Fibroblast of skin of abdomen (primary cell): ENCODE measurements around the gene TGFBI.
A peak's percentile ranks its signal among the peaks of the same experiment; 100 is the strongest.

Source experiments
- DNase-seq: peaks from one replicate; pipeline ENCODE4 v3.0.0-alpha.2; 2013

TGFBI gene

GRCh38 chr5:136048966-136049365 is 20.2 kb downstream of the TGFBI start:
- DNase-seq: no peak

DNA sequence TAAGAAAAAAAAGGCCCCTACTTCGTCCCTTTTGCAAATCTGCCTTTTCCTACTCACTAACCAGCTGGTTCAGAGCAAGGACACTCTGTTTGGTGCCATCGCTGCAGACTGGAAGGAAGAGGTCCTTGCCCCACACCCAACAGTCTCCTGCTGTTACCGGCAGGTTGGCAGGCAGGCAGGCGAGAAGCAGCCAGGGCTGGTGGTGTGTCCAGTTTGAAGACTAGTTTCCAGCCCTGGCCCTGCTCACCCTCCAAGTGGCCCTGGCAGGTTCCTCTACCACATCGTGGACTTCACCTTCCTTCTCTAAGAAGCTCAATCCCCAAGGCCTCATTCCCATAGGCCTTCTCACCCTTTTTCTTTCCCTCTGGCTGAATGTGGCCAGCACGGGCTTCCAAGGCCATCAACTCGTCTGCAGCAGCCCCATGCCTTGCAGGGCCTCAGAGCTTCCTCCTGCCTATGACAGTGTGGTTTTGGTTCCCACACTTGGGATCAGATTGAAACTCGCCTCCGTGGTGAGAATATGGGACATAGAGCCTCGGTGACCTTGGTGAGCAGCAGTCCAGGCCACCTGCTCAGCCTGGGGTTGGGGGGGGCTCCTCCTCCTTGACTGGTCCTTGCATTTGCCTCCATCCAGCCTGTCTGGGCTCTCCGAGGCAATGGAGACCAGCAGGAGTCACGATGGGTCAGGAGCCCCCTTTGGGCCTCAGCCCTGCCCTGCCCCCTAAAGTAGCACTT is 22.9 kb downstream of the TGFBI start:
- peak; percentile 28 for DNase-seq

GRCh38 chr5:136052692-136053335 is 24.0 kb downstream of the TGFBI start:
- peak; percentile 38 for DNase-seq

GRCh38 chr5:136053336-136054141 is 24.8 kb downstream of the TGFBI start:
- DNase-seq: peak; percentile 95

- DNase-seq: peak; percentile 74
These were observed 25.6 kb downstream of the TGFBI start for GRCh38 chr5:136054142-136055019.

DNA sequence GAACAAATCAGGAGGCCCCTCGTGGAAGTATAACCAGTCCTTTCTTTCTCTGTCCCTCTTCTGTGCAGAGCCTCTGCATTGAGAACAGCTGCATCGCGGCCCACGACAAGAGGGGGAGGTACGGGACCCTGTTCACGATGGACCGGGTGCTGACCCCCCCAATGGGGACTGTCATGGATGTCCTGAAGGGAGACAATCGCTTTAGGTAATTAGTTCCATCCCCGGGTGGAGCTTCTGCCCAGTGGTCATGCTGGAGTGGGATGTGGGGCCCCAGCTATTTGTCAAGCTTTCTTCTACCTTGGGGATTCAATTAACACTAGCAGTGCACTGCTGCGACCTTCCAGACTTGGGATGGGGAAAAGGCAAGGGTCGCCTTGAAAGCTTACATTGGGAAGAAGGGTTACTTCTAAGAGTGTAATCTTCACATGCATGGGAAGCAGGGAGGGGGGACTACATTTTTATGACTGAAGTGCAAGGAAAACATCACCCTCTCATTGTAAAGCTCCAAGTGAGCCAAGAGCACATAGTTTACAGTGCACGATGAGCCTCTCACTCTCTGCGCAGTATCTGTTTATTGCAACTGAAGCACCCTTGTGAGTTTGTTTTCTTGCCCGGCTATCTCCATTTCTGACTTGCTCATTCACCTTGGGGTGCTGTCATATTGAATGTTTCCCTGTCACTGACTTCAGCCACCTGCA is 27.0 kb downstream of the TGFBI start:
- no peak for DNase-seq

DNA sequence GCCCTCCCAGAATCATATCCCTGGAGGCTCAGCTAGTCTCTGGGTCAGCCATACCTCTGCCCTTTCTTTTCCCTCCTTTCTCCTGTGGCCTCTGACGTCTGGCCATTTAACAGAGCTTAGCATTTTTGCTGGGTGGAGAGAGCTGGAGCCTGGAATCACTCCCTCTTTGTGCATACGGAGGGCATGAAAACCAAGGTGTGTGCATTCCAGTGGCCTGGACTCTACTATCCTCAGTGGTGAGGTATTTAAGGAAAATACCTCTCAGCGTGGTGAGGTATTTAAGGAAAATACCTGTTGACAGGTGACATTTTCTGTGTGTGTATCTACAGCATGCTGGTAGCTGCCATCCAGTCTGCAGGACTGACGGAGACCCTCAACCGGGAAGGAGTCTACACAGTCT is 27.5 kb downstream of the TGFBI start:
- no peak for DNase-seq

GRCh38 chr5:136056771-136057335 is 28.1 kb downstream of the TGFBI start:
- DNase-seq: no peak

DNA sequence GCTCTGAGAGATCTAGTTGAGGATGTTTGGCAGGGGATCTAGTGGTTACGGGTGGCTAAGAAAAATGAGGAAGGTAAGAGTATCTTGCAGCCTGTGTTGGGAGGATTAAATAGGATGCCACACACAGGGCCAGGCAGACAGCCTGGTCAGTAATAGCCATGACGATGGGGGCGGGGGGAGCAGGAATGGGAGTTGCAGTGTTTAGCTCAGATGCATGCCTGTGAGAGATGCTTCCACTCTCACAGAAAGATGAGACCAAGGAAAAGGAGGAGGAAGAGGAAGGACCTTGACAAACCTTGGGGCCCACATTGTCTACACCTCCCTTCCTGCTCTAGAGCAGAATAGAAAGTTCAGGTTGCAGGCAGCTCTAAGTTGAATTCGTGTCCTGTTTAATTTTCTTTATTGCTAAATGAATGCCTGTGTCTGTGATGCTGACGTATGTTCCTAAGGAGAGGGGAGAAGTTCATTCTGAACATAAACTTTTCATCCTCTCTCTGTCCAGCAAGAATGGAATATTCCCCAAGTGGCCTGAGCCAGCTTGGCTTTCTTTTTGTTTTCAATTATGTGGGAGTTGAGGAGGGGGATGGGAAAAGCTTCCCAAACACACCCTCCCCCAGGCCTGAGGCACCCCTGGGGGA is 28.7 kb downstream of the TGFBI start:
- DNase-seq: peak; percentile 54

DNA sequence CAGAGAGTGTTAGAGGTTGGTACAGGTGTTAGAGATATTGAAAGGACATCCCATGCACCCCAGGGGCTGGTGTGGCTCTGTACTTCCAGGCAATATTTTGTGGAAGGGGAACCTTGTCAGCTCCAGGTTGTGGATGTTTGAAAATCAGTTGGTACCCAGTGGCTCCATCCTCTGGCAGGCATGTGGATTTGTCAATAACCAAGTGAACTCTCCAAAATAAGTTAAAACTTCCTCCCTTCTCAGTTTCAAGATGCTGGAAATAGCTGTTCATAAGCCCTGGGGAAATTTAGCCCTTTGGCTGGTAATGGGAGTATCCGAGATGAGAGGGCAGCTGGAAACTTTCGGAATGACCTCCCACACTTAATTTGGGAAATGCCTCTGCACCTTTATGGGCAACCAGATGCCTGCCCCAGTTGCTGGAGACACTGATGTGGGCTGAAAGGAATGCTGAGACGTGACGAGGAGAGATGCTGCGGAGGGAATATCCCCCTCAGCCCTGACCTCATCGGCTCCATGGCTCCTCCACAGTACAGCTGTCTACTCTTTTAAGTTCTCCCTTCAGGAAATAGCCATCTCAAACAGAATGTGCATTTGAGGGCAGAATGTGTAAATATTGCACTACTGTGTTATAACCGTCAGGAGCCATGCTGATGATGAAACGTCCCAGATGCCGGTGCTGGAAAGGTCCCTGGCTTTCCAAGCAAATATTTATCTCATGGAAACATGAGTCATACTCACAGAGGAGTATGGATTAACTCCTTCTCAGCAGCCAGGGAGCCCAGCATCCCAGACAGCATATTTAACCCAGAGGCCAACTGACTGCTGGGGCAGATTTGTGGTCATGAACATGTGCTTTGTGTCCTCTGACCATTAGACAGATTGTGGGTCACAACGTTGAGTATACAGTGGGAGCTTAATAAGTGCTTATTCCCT is 29.5 kb downstream of the TGFBI start:
- DNase-seq: peak; percentile 98

GRCh38 chr5:136058972-136059354 is 30.2 kb downstream of the TGFBI start:
- DNase-seq: no peak

- DNase-seq: no peak
These were observed 32.2 kb downstream of the TGFBI start for GRCh38 chr5:136060963-136061362.

- no peak for DNase-seq
These were observed 33.0 kb downstream of the TGFBI start for GRCh38 chr5:136061630-136062365.

DNA sequence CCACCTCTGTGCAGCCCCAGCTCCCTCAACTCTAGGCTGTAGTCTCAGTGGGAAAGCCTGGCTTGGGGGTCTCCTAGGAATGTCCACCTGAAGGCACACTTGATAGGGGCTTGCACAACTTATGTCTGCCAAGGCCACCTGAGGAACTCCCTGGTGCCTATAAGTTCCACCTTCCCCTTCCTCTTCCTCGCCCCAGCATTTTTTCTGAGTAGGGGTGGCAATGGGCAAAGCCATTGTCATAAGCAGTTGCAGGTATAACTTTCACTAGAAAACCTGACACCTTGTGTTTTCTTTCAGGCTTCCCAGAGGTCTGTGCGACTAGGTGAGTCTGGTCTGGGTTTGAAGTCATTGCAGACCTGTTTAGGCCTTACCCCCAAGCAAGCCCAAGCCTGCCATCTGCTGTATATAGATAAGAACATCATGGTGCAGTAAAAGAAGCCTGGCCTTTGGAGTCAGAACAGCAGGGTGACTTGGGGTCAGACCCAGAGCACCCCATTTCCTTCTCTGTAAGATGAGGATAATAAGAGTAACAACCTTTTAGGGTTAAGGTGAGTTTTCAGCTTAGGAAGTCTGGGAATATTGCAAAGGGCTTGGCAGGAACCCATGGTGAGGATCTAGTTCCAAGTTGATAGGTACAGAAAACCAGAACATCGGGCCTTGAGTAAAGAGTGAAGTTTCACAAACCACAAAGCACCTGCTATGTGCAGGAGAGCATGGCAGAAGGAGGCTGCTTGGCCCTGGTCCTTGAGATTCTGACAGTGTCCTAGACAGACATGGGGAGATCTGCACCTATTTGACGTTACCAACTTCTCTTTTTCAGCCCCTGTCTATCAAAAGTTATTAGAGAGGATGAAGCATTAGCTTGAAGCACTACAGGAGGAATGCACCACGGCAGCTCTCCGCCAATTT is 33.8 kb downstream of the TGFBI start:
- peak; percentile 41 for DNase-seq

DNA sequence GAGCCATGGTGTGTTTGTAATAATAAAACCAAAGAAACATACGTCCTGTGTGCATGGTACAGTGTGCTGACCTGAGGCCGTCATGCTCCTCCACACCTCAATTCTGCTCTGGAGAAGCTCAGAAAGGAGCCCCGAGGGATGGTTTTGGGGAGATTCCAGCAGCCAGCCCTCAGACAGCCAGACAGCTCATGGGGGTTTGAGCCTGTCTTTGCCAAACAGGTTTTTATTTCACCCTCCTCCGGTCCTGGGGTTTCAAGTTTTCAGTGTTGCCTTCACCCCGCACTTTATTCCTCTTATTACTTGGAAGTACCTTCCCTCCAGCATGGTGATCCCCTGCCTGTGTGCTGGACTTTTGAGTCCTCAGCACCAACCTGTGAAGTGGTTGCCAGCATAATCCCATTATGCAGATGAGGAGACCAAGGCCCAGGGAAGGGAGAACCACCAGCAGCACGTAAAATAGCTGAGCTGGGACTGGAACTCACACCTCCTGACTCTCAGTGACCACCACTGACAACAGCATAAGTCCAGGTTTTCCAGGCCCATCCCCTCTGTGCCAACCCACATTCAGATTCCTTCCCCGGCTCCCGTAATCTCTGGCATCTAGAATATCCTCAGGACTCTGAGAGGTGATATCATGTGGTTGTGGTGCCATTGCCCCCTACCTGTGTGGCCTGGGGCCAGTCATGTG is 35.1 kb downstream of the TGFBI start:
- no peak for DNase-seq

GRCh38 chr5:136064510-136064909 is 35.7 kb downstream of the TGFBI start:
- peak; percentile 47 for DNase-seq

DNA sequence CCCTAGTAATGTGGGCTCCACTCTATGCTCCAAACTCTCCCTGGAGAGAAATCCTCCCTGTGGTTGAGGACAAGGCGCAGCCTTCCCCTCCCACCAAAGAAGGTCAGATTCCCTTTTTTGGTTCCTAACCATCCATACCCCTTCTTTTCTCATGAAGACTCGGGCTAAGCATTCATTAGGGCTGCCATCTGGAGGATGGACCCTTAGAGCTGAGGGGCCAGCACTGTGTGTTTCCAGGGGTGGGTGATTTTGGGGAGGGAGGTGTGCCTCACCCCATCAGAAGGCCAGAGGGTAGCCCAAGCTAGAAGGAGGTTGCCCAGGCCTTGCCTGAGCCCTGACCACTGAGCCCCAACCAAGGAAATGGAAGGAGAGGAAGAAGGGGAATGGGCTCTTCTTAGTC is 36.8 kb downstream of the TGFBI start:
- peak; percentile 35 for DNase-seq
